Measurements from ENCODE around the gene MAPK4.

DNA sequence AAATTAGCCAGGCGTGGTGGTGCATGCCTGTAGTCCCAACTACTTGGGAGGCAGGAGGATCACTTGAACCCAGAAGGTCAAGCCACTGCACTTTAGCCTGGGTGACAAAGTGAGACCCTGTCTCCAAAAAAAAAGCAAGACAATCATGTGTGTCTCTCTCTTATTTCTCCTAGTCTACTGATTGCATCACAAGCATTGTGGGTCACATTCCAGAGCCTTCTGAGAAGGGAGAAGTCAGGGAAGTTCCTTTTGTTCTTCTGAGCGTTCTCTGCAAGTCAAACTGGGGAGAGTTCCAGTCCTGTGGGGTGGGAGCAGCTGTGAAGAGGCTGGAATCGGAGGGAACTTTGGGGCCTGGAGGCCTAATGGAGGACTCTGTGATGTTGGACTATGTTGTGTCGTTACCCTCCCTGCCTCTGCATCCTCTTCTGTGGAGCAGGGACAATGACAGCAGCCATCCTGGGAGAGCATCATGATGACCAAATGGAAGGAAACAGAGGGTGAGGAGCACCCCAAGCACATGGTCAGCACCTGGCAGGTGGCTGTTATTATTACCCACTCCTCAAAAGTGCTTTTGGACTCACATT, 144.6 kb downstream of the MAPK4 start:
- TF ChIP-seq, protein P1, sequence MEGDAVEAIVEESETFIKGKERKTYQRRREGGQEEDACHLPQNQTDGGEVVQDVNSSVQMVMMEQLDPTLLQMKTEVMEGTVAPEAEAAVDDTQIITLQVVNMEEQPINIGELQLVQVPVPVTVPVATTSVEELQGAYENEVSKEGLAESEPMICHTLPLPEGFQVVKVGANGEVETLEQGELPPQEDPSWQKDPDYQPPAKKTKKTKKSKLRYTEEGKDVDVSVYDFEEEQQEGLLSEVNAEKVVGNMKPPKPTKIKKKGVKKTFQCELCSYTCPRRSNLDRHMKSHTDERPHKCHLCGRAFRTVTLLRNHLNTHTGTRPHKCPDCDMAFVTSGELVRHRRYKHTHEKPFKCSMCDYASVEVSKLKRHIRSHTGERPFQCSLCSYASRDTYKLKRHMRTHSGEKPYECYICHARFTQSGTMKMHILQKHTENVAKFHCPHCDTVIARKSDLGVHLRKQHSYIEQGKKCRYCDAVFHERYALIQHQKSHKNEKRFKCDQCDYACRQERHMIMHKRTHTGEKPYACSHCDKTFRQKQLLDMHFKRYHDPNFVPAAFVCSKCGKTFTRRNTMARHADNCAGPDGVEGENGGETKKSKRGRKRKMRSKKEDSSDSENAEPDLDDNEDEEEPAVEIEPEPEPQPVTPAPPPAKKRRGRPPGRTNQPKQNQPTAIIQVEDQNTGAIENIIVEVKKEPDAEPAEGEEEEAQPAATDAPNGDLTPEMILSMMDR (IDR thresholded peaks at IDR 0.05; ENCODE audit: insufficient read depth, low read length, poor library complexity, severe bottlenecking) = no peak
- no peak for TF ChIP-seq EZH2phosphoT487 (conservative IDR thresholded peaks at IDR 0.05; ENCODE audit: low read length)

Data from SU-DHL-6 (cell line).